Measurements from ENCODE around the gene UQCC2.

UQCC2 gene

DNA sequence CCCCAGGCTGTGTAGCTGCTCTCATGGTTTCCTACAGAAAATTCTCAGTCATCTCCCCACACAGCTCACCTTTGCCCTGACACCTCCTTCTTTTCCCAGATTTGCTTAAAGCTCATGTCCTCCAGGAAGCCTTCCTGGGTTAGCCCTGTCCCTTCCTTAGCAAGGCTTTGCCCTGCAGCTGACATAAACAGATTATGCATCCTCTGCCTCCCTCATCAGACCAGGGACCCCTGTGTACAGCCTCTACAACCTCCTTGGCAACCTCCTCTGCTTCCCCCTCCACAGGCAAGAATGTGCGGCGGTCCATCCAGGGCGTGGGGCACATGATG, 39.8 kb downstream of the UQCC2 start:
- DNase-seq = no peak

DNA sequence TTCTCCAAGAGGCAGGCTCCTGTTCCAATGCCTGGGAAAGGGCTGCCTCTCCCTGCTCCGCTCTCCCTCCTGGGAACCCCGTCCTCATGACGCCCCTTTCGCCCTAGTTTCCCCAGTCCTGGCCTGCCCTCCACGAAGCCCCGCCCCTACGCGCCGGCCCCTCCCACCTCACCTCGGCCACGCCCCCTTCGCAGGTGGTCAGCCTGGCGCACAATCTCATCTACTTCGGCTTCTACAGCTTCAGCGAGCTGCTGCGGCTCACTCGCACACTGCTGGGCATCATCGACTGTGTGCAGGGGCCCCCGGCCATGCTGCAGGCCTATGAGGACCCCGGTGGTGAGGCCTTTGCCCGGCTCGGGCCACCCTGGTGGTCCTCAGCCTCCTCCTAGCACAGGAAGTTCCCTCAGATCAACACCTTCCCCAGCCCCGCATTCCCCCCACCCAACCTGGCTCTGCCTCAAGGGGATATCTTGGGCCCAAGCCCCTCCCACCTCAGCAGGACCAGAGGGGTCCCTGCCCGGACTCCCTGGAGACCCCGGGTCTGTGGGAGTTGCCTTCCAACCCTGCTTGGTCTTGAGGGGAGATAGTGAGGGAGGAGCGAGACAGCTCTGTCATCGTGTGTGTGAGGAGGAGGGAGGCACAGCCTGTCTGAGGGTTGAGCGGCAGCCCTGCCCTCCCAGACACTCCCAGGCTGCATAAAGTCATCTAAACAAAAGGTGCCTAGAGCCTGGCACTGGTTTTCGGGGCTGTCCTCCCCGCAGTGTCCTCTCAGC, 40.3 kb downstream of the UQCC2 start:
- no peak for DNase-seq

DNA sequence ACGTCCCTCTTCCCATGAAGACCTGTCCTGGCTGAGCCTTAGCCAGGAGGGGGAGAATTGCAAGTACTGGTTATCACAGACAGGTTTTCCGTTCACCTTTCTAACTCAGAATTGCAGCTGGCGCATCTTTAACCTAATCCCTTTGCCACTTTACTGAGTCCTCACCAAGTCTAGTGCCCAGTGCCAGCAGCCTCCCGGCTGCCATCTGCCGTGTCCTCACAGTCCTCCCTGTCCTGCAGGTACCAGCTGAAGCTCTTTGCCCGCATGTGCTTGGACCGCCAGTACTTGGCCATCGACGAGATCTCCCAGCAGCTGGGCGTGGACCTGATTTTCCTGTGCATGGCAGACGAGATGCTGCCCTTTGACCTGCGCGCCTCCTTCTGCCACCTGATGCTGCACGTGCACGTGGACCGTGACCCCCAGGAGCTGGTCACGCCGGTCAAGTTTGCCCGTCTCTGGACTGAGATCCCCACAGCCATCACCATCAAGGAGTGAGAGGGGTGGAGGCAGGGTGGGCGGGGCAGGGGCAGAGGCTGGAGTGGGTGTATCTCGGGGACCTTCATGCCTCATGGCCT, 41.3 kb downstream of the UQCC2 start:
- no peak for DNase-seq

DNA sequence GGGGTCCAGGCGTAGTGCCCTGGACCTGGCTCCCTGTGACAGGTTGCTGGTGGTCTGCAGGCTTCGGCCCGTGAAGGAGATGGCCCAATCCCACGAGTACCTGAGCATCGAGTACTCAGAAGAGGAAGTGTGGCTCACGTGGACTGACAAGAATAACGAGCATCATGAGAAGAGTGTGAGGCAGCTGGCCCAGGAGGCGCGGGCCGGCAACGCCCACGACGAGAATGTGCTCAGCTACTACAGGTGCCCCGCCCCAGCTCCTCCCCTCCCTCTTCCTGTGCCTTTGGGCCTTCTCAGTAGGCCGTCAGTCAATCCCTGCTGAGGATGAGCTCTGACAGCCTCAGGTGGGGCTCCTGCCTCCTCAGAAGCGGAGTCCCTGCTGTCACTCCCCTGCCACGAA, 42.6 kb downstream of the UQCC2 start:
- DNase-seq = peak; percentile 68 to 70

DNA sequence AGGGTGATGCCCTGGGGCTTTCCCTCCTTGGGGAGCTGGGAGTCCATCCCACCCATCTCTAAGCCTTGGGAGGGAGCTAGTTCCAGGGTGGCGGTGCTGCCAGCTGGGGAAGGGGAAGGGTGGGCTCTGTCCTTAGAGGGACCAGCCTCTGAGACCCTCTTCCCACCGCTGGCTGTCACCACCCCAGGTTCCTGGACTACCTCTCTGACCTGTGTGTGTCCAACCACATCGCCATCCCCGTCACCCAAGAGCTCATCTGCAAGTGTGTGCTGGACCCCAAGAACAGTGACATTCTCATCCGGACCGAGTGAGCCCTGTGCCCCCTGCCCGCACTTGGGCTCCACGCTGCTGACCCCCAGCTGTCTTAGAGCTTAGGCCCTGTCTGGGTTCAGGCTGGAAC, 43.2 kb downstream of the UQCC2 start:
- no peak for DNase-seq

DNA sequence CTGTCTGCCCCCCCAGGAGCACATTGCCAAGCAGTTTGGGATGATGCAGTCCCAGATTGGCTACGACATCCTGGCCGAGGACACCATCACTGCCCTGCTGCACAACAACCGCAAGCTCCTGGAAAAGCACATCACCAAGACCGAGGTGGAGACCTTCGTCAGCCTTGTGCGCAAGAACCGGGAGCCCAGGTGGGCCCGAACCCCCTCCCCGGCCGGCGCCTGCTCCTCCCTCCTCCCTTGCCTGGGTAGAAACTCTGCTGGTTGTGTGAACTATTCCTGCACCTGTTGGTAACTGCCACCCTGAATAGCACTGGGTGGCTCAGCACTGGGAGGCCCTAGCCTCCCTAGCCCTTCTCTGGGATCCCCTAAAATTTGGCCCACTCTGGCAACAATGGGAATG, 43.7 kb downstream of the UQCC2 start:
- DNase-seq = no peak

DNA sequence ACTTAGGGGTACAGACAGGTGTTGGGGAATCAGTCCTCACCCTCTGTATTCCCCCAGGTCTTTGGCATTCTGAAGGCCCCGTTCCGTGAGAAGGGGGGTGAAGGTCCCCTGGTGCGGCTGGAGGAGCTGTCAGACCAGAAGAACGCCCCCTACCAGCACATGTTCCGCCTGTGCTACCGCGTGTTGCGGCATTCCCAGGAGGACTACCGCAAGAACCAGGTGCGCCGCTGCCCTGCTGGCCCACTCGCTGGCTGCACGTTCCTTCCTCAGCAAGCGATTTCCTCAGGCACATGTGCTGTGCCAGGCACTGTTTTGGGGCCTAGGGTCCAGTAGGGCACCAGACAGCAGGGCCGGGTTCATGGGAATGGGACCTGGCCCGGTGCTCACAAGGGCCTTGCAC, 44.4 kb downstream of the UQCC2 start:
- no peak for DNase-seq

DNA sequence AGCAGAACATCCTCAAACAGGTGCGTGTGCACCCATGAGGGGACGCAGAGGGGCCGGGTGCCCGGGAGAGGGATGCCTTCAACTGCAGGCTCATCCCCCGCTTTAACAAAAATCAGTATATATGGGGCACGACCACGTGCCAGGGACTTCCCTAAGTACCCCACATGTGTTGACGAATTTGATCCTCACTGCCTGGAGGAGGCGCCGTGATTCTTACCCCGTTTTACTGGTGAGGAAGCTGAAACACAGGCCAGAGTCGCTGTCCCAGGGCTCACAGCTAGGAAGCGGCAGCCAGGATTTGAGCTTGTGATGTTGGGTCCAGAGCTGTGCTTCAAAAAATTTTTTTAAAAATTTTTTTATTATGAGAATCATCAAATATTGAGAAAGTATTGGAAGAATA, 45.5 kb downstream of the UQCC2 start:
- no peak for DNase-seq

DNA sequence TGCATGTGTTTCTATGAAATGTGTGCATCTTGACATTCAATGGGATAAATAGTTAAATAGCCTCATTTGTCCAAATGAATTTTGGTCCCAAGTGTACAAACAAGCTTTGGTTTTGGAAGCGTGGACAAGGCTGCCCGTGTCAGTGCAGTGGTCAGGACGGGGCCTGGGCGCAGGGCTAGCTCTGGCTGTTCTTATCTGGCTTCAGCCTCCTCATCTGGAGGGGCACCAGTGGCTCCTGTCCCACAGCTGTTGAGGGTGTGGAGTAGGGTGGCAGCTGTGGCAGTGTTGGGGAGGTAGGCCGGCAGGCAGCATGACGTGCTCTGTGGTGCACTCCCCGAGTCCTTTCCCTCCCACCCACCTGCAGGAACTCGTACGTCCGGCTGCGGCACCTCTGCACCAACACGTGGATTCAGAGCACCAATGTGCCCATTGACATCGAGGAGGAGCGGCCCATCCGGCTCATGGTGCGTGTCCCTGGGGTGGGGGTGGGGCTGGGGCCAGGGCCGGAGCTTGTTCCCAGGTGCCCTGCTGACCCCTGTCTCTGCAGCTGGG, 46.9 kb downstream of the UQCC2 start:
- no peak for DNase-seq

DNA sequence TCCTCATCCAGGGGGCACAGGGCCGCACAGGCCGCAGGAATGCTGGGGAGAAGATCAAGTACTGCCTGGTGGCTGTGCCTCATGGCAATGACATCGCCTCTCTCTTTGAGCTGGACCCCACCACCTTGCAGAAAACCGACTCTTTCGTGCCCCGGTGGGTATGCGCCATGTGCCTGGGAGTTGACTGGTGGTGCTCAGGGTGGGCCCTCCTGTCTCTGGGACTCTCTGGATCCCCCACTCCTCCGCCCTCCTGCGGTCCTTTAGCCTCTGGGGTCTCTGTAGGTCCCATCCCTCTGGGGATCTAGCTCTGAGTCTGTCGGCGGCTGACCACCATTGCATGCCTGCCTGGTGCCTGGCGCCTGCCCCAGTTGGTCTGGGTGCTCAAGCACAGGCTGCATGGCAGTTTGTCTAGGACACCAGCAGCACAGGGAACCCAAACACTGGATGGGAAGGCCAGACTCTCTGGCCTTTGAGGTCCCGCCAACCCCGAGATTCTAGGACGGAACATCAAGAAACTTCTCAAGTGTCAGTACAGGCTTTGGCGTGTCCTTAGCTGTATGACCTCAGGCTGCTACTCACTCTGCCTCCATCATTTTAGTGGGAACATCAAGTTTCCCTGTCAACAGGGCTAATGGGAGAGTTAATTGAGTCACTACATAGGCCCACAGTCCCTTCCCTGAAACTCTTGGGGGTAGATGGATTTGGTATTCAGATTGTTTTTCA, 47.6 kb downstream of the UQCC2 start:
- no peak for DNase-seq

DNA sequence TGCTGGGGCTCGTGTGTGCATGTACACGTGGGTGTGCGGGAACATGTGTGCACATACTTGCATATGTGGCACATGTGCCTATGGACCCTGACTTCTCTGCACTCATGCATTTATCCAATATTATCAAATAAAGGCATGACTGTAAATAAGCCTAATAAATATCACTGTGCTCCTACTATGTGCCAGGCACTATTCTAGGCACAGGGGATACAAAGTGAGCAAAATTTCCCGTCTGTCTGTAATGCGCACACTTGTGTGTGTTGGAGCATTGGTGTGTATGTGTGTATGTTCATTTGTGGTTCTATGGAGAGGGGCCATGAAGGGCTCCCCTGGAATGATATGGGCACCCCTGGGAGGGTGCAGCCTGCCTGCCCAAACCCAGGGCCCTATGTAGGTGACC, 48.5 kb downstream of the UQCC2 start:
- no peak for DNase-seq

DNA sequence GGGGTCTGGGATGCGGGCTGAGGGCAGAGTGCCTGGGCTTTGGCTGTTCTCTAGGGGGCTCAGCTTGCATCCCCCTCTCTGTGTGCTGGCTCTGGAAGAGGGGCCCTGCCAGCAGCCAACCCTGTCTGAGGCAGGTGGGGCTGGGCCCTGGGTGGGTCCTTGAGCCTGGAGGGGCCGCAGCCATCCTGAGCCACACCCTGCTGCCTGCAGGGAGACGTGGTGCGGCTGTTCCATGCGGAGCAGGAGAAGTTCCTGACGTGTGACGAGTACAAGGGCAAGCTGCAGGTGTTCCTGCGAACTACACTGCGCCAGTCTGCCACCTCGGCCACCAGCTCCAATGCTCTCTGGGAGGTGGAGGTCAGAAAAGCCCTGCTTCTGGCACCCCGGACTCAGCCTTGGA, 49.2 kb downstream of the UQCC2 start:
- DNase-seq = no peak

DNA sequence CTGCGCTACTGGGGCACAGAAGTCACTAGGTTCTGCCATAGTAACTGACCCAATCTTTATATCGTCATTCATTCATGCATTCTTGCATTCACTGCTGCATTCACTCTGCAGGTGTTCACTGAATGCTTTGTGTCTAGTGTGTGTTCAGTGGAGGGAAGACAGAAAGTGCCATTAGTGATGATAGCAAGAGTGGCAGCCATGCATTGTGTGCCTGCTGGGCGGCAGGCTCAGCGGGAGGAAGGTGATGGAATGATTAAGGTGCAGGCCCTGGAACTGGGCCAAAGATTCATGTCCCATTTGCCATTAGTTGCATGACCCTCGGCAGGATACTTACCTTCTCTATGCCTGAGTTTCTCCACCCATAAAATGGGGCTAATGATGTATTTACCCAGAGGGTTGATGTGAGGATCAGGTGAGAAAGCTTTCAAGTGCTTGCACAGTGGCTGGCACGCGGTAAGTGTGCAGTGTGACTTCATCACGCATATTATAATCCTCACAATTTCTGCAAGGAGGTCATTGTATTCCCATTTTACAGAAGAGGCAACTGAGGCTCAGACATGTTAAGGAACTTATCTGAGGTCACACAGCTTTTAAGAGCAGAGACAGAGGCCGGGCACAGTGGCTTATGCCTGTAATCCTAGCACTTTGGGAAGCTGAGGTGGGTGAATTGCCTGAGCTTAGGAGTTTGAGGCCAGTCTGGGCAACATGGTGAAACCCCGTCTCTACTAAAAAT, 50.2 kb downstream of the UQCC2 start:
- DNase-seq = no peak

DNA sequence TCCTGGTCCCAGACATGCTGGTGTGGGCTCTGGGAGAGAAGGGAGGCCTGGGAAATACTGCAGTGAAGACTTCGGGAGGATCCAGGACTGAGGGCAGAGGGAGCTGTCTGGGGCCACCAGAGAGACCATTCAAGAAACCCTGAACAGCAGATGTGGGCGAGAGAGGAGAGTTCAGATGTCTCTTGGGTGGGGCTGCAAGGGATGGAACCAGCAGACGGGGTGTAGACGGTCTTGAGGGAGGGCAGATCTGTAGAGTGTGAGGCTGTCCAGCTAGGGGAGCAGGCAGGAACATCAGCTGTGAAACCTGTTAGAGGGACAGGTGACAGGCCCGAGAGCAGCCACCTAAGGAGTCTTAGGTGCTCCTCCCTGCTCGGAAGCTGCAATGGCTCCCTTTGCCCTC, 51.5 kb downstream of the UQCC2 start:
- DNase-seq = no peak

DNA sequence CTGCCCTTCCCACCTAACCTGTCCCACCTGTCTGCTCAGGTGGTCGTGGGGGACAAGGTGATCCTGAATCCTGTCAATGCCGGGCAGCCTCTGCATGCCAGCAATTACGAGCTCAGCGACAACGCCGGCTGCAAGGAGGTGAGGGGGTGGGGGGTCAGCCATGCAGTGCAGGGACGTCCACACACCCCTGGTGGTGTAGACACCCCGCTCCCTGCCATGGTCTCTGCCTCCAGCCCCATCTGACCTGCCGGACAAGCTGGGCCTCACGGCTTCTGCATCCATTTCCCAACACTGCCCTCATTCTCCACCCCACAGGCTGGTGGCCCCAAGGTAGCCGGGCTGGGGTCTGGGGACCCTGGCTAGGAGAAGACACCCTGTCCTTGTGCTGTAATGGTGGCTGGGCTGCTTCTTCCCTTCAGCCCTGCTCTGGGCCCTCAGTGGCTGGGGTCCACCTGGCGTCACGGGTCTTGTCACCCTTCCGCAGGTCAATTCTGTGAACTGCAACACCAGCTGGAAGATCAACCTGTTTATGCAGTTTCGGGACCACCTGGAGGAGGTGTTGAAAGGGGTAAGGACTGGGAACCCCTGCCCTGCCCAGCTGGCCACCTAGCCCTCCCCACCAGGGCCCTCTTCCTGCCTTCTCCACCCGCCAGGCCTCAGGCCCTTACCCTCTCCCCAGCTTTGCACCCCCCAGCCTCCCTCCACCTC, 52.4 kb downstream of the UQCC2 start:
- no peak for DNase-seq

DNA sequence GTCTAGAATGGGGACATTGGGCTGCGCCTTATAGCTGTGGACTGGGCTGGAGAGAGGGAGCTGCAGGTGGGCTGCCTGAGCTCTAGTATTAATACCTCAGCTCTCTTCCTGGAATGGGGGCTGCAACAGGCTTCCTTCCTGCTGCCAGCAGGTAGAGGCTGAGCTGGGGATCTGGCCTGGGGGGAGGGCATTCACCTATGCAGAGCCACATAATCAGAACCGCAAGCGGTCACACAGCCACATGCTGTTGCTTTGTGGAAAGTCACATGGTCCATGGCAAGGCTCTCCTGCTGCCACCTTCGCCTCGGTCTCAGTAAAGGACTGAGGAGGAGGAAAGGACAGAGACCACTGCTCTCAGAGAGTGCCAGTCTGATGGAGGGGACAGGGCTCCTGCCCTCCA, 54.7 kb downstream of the UQCC2 start:
- DNase-seq = no peak

DNA sequence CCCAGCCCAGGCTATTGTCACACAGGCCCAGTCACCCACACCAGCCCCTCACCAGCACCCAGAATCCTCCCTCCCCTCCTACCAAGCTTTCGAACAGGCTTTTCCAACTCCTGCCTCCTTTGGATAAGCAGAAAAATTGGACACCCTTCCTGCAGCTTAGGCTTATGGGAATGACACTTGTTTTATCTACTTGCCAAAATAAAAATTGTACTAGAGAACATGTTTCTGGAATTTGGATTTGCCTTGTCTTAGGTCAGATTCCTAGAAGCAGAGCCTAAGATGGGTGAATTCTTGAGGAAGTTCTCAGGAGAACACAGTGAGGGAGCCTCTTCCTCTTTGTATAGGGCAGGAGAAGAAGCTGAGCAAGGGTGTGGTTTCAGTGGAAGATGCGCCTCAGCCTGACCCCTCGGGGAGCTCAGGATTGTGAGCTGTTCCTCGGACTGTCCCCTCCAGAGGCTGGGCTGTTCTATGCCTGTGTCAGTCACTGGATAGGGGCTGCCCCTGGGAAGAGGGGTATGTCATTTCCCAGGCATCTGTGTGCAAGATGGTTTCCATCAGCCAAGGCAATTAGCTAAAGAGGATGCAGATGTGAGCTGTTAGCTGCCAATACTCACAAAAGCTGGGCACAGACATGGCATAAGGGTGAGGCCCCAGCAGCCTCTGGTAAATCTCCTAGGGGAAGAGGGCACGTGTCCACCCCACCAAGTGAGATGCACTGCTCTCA, 56.5 kb downstream of the UQCC2 start:
- no peak for DNase-seq

DNA sequence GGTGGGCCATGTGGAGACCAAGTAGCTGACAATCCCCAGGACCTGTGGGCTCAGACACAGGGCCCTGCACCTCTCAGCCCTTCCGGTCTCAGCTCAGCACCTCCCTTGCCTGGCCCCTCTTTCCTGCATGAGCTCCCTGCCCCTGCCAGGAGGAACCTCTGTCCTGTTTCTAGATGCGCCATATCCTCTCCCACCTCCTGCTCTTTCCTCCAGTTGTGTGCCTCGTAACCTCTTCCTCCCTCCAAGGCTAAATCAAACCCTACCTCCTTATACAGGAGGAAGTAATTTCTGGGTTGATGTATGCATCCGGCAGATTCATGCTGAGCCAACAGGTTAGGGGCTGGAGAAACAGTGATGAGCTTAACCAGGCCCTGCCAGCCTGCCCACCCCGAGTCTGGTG, 59.5 kb downstream of the UQCC2 start:
- DNase-seq = no peak

DNA sequence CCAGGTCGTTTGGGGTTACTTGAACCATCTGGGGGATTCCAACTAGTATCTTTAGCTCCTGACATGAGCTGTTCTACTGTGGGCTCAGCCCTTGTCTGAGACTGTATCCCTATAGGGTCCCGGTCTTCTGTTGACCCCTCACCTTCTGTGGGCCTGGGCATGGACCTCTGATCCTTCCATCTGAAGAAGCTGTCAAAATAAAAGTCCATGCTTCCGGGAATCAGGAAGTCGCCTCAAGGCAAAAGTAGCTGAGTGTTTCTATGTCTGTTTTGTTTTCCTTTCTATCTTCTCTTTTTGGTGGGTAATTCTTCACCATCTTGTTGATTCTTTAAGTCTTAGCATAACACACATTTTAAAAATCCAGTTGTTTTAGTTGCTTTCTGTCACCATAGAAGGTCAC, 60.1 kb downstream of the UQCC2 start:
- DNase-seq = no peak

Data from activated CD4-positive, alpha-beta T cell treated with anti-CD3 and anti-CD28 coated beads, Interleukin-2, amount 50 U/mL, for 4 hours (primary cell).